Measurements from ENCODE around the gene DIRAS3.
"Not testable (repeated sequence)": the region's sequence is repeated elsewhere in the genome, so short reads cannot be mapped to it uniquely, and the experiment has no call there.

DIRAS3 gene

DNA sequence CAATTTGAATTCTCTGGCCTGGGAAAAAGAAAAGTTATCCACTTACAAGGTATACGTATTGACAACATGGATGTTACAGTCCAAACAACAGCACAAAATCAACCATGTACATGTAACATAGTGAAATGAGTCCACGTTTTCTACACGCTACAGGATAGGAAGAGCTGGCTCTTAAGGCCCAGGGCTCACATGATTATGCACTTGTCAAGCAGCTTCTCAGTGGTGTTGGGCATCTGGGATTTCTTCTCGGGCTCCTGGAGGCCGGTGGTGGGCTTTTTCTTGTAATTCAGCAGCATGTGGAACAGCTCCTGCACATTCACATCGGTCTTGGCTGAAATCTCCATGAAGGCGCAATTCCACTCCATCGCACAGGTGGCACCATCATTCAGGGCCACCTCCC, 4.0 kb downstream of the DIRAS3 start:
- no peak overlapping the region for H3K4me3 ChIP-seq (ENCODE audit: low read length)
- no peak for TF ChIP-seq ZNF274 (IDR thresholded peaks at IDR 0.05; ENCODE audit: low read depth, low read length)

DNA sequence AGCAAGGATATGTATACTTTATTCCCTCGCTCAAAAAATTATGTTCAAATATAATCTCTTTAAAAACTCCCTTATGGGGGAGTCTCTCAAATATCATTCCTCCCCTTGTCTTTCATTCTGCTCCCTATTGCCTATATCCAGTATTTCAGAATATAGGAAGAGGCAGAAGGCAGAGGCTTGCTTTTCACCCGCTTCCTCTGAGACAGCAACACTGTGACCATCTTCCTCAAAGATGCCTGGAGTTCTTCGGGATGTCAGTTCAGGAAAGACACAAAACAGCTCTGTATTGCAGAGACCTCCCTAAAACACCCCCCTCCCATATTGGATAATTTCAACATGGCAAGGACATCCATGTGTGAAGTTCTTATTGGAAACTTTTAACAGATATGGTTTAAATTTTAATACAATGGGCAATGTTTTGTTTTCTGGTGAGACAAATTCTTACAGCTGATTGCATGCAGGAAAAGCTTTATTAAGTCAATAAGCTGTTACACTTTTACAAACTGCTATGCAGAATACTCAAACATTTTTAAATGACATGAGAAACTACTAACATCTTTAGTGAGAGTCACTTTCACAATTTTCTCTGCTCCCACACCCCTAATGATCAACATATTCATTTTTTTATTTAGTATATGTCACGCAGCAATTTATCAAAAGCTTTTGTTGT, 4.8 kb downstream of the DIRAS3 start:
- TF ChIP-seq ZNF274 (IDR thresholded peaks at IDR 0.05; ENCODE audit: low read depth, low read length), result no peak
- no peak overlapping the region for H3K4me3 ChIP-seq (ENCODE audit: low read length)

DNA sequence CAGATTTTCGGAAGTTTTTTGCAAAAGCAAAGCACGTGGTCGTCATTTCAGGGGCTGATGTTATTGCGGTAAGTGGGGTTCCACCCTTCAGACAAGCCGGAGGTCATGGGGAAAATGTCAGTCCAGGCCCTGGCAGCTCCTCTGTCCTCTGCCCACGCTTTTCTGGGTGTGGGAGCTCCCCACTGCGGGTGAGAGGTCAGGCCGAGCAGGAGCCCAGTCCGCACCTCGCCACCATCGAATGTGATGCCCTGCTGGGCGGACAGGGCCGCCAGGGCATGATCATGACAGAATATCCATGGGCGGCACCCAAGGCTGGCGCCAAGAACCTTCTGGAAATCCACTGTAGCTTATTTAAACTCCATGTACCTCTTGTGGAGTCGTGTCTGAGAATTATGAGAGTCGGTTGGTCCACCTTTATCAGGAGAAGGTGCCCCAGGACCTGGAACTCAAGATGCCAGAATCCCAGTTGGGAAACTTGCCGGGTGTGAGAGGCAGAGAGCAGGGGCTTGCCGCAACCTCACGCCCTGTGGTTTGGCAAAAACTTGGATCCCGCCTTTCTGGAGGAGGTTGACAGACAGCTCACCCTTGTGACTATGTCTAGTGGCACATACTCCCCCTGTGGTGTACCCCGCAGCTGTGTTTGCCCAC, 6.9 kb downstream of the DIRAS3 start:
- no peak for TF ChIP-seq ZNF274 (IDR thresholded peaks at IDR 0.05; ENCODE audit: low read depth, low read length)
- H3K4me3 ChIP-seq (ENCODE audit: low read length), result no peak overlapping the region

DNA sequence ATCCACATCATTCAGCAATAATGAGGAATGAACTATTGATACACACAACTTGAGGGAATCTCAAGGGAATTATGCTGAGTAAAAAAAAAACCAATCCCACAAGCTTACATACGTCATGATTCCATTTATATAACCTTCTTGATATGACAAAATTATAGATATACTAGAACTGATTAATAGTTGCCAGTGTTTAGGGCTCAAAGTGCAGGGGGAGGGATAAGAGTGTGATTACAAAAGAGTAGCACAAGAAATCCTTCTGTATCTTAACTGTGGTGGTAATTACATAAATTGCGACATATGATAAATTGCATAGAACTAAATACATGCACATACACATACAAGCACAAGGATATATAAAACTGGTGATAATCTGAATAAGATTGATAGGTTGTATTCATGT, 13.5 kb downstream of the DIRAS3 start:
- no peak for TF ChIP-seq ZNF274 (IDR thresholded peaks at IDR 0.05; ENCODE audit: low read depth, low read length)
- H3K4me3 ChIP-seq (ENCODE audit: low read length), result no peak overlapping the region

DNA sequence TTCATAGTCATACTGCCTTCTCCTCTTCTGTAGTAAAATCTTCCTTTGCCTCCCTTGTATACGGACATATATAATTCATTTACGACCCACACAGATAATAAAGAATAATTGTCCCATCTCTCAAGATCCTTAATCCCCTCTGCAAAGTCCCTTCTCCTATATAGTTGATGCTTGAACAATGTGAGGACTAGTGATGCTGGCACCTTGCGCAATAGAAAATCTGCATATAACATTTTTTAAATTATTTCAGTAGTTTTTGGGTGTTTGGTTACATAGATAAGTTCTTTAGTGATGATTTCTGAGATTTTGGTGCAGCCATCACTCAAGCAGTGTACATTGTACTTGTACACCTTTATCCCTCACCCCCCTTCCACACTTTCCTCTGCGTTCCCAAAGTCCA, 21.0 kb downstream of the DIRAS3 start:
- no peak for TF ChIP-seq ZNF274 (IDR thresholded peaks at IDR 0.05; ENCODE audit: low read depth, low read length)

DNA sequence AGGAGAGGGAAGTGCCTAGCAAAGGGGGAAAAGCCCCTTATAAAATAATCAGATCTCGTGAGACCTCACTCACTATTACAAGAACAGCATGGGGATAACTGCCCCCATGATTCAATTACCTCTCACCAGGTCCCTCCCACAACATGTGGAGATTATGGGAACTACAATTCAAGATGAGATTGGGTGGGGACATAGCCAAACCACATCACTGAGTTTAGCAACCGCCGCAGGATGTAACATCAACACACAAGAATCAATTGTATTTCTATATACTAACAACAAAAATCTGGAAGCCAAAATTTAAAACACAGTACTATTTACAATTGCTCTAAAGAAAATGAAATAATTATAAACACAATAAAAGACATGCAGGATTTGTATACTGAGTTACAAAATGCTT, 21.9 kb downstream of the DIRAS3 start:
- TF ChIP-seq ZNF274 (IDR thresholded peaks at IDR 0.05; ENCODE audit: low read depth, low read length), result no peak

More for the DNA sequence above, 21.0 kb downstream of the DIRAS3 start:
- no peak overlapping the region for H3K4me3 ChIP-seq (ENCODE audit: low read length)

DNA sequence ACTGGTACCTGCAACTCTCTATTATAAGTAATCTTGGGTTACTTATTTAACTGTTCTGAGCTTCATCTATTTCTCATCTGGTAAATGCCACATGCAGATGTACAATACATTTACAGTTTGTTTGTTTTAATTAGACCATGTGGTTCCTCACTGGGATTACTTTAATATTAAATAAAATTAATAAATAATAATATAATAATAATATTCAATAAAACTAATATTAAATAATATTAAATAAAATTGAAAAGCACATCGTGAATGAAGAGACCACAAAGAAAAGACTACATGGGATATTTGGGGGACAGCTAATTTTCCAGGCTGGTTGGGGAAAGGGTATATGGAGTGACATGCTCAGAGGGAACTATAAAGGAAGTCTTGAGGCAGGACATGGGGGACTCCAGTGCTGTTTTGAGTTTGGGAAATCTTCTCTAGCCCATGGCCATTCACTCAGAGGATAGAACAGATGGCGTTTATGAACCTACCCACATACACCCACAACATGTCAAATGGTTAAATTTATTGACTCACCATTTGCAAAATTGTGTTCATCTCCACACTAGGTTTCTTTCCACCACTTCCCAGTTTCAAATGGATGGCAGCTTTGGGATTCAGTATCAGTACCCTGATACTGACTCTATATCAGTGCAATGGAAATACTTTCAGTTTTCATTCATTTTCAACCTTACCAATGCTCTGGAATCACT, 25.6 kb downstream of the DIRAS3 start:
- TF ChIP-seq ZNF274 (IDR thresholded peaks at IDR 0.05; ENCODE audit: low read depth, low read length), result no peak
- H3K4me3 ChIP-seq (ENCODE audit: low read length), result no peak overlapping the region

More for the DNA sequence above, 21.9 kb downstream of the DIRAS3 start:
- H3K4me3 ChIP-seq (ENCODE audit: low read length), result no peak overlapping the region

DNA sequence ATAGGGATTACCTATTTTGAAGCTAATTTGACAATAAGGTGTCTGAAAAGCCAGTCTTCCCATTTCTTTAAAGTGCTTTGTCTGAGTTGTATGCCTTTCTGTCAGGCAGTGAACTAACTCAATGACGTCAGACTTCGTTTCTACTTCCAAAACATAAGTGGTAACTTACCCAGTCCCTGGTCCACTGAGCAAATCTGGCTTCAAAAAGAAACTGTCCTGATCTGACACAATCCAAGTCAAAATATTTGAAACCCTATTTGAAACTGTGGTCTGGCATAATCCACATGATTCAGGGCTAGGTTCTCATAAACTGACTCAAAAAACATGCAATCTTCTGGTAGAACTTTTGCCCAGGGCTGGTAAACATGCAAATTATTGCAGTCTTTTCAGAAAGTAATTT, 34.0 kb downstream of the DIRAS3 start:
- H3K4me3 ChIP-seq (ENCODE audit: low read length), result no peak overlapping the region
- TF ChIP-seq ZNF274 (IDR thresholded peaks at IDR 0.05; ENCODE audit: low read depth, low read length), result no peak

DNA sequence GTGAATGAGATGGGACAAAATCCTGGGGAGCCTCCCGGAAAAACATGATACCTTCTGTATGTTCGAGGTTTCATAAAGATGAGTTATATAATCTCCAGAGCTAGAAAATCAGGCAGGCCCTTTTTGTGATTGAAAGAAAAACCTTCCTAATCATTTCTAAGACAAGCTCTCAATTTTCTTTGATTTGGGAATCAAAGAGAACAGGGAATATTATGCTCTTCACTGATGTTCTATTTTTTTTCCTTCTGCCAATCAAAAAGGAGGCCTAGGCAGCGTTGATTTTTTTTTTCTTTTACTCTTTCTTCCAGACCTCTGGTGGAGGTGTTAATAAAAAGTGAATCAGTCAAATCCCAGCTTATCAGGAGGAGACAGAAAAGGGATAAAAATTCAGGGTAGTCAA, 34.5 kb downstream of the DIRAS3 start:
- H3K4me3 ChIP-seq (ENCODE audit: low read length), result no peak overlapping the region
- TF ChIP-seq ZNF274 (IDR thresholded peaks at IDR 0.05; ENCODE audit: low read depth, low read length), result no peak

DNA sequence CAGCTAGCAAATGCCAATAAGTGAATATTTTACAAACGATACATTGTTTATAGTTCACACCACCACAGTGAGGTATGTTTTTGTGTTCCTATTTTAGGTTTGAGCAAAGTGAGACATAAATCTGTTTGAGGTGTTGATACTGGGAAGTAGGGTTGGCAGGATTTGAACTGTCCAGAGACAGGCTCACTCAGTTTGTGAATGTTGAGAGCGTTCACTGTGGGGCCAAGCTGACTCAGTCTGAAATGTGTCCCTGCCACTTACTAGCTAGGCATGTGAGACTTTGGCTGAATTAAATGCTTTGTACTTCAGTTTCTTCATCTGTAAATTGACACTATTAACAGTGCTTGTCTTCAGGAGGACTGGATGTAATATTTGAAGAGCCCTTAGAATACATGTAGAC, 35.1 kb downstream of the DIRAS3 start:
- no peak for TF ChIP-seq ZNF274 (IDR thresholded peaks at IDR 0.05; ENCODE audit: low read depth, low read length)
- H3K4me3 ChIP-seq (ENCODE audit: low read length), result no peak overlapping the region

DNA sequence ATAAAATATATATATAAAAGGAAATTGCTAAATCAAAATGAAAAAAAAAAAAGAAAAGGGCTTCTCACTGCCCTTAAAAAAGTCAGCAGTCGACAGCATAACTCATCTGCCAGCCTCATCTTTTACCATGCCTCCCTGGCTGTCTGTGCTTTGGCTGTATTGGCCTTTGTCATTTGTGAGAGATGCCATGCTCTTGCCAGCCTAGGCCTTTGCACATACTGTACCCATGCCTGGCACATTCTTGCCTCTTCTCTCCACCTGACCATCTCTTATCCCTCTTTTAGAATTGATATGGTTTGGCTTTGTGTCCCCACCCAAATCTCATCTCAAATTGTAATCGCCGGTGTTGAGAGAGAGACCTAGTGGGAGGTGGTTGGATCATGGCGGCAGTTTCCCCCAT, 37.1 kb downstream of the DIRAS3 start:
- TF ChIP-seq ZNF274 (IDR thresholded peaks at IDR 0.05; ENCODE audit: low read depth, low read length), result no peak

DNA sequence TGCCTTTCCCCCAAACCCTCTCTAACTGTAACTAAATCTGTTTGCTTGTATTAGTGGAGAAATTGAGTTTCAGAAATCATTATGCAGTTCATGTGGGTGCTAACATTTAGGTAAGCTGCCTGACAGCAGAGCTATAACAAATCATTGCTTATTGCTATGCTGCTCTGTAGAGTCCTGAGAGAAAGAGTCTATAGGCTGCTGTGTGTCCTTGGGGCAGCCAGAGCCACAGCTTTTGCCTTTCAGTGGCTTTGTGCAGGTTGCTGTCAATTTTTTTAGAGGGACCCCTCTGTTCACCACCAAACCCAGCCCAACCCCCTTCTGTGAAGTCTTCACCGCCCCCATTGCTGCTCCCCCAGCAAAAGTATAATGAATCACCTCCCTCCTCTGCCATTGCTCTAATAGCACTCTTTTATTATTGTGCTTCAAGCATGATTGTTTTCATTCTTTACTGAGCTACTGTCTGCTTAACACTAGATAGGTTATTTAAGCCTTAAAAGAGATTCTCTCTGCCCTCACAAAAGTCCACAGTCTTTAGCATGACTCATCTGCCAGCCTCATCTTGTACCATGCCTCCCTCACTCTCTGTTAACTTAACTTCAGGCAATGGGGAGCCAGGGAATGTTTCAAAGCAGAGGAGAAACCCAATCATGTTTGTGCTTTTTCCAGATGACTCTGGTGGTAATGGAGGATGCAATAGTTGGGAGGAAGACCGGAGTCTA, 38.6 kb downstream of the DIRAS3 start:
- no peak for TF ChIP-seq ZNF274 (IDR thresholded peaks at IDR 0.05; ENCODE audit: low read depth, low read length)
- H3K4me3 ChIP-seq (ENCODE audit: low read length), result no peak overlapping the region

More for the DNA sequence above, 37.1 kb downstream of the DIRAS3 start:
- no peak overlapping the region for H3K4me3 ChIP-seq (ENCODE audit: low read length)

DNA sequence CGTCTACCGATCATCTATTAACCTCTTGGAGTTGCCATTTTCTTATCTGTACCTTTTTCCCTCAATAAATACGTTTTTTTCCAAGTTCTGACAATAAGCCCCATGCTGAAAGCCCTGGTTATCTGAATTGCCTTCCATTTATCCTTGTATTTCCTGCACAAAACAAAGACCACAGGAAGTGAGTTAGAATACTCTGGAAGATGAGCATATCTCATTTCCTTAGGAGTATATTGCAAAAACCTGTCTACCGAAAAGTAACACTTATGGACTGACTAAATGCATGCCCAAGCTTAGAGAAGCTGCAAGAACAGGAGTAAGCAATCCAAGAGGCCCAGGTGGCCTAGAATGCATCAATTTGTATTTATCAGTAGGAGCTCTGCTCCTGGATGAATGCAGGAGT, 39.9 kb downstream of the DIRAS3 start:
- TF ChIP-seq ZNF274 (IDR thresholded peaks at IDR 0.05; ENCODE audit: low read depth, low read length), result no peak

DNA sequence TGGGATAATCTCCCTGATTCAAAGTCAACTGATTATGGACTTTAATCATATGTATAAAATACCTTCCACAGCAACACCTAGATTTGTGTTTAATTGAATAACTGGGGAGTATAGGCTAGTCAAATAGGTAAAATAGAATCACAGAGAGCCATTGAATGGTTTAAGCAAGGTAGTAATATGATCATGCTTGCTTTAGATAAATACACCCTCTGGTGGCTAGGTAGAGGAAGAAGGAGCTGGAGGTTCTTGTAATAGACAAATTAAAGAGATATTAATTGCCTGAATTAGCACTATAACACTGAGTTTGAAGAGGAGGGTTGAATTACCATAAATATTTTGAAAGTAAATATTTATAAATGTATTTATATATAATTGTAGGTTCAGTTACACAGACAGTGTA, 40.3 kb downstream of the DIRAS3 start:
- no peak overlapping the region for H3K4me3 ChIP-seq (ENCODE audit: low read length)
- no peak for TF ChIP-seq ZNF274 (IDR thresholded peaks at IDR 0.05; ENCODE audit: low read depth, low read length)

More for the DNA sequence above, 39.9 kb downstream of the DIRAS3 start:
- H3K4me3 ChIP-seq (ENCODE audit: low read length), result no peak overlapping the region

DNA sequence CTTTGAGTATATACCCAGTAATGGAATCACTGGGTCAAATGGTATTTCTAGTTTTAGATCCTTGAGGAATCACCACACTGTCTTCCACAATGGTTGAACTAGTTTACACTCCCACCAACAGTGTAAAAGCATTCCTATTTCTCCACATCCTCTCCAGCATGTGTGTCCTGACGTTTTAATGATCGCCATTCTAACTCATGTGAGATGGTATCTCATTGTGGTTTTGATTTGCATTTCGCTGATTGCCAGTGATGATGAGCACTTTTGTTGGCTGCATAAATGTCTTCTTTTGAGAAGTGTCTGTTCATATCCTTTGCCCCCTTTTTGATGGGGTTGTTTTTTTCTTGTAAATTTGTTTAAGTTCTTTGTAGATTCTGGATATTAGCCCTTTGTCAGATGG, 46.8 kb downstream of the DIRAS3 start:
- not testable (repeated sequence) for H3K4me3 ChIP-seq (ENCODE audit: low read length)

All from GM08714 (cell line).